Stimulated activated naive CD4-positive, alpha-beta T cell treated with Interleukin-2 at 50 U/mL for 16 hours (primary cell): Measurements from ENCODE around the gene GNPTAB.

Experiments
- DNase-seq: peaks from one replicate; lab custom pipeline; 2025; lab: John Stamatoyannopoulos, UW

The GNPTAB gene

GRCh38 chr12:101804409-101804808 lies 26.4 kb downstream of the GNPTAB start:
- no peak for DNase-seq

DNA sequence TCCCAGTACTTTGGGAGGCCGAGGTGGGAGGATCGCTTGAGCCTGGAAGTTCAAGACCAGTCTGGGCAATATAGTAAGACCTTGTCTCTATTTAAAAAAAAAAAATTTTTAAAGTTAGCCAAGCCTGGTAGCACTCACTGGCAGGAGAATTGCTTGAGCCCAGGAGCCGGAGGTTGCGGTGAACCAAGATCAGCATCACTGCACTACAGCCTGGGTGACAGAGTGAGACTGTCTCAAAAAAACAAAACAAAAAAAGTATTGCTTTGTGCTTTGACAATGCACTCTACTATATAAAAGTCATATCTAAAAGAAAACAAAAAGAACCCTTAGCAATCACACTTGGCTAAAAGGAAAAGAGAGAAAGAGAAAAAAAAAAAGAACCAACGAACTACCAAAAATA lies 26.8 kb downstream of the GNPTAB start:
- DNase-seq = no peak

DNA sequence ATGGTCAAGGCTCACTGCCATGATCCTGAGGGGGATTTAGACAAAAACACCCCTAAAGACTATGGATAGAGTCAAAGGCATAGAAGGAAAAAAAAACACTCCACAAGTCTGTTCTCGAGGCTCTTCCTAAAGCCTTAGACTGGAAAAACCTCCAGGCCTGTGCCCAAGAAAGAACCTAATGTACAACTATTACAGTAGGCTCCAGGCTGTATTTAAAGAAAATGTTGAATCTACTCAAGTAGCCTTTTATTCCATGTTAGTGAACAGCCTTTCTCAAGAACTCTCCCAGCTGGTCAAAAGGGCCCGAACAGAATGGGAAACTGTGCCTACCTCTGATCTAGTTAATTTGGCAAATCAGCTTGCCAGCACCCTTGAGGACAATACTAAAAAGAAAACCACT lies 28.3 kb downstream of the GNPTAB start:
- no peak for DNase-seq

DNA sequence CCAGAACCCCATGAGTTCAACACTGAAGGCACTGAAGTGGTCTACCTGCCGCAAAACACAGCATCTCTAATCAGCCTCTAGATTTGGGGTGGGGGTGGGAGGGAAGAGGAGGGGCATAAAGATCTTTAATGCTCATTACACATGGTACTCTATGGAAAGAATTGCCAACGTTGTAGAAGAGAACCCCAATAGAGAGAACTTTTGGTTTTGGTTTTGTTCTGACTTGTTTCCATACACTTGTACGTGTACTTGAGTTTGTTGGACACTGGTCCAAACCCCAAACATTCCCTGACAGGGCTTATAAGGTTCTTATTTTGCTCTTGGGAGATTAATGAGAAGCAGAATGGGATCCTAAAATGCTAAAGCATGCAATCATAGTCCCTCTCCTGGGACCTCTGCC lies 31.0 kb downstream of the GNPTAB start:
- no peak for DNase-seq

DNA sequence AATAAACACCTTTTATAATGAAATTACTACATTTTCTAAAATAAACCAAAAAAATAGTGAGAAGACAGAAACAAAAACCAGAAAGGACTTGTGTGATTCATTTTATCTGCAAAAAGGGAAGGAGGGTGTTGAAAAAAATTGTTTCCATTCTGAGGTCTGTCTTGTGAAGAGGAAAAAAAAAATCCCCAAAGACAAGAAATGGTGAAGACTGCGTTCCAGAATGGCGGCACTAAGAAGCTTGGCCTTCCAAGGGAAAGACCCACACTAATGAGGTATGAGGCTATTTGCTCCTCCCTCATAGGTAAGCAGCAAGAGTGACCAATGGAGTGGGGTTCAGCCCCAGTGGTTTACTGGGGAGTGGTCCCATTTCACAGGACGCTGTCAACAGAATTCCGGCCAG lies 35.0 kb downstream of the GNPTAB start:
- DNase-seq = no peak

DNA sequence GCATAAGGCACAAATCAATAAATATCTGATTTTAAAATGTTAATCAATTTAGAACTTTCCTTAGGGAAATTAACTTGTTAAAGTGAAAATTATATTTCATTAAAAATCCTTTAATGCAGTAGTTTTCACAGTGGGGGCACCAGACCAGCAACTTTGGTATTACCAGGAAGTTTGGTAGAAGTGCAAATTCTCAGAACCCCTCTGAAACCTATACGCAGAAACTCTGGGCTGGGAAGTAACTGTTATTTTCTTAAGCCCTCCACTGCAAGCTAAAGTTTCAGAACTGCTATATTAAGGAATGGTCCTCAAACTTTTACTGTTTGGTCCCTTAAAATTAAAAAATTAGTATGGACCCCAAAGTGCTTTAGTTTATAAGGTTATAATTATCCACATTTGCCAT lies 35.7 kb downstream of the GNPTAB start:
- DNase-seq = no peak

- DNase-seq = no peak
Observed at GRCh38 chr12:101794574-101794973, 36.2 kb downstream of the GNPTAB start.

DNA sequence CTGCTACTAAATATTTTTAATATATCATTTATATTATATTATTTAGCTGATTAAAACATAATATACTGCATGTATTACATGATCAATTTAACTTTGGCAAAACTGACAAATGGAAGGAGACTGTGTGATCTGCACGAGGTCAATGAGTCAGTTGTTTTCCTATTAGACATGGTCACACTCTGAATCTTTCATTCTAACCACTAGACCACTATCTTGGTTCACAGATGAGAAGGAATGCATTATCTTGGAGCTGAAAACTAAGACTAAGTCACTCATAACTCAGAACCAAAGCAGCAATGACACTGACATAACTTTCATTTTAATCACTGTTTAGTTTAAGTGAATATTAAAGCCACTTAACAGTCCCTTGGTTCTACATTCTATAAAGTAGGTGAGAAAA lies 37.4 kb downstream of the GNPTAB start:
- DNase-seq = no peak

GRCh38 chr12:101792046-101792931 lies 38.5 kb downstream of the GNPTAB start:
- no peak for DNase-seq

DNA sequence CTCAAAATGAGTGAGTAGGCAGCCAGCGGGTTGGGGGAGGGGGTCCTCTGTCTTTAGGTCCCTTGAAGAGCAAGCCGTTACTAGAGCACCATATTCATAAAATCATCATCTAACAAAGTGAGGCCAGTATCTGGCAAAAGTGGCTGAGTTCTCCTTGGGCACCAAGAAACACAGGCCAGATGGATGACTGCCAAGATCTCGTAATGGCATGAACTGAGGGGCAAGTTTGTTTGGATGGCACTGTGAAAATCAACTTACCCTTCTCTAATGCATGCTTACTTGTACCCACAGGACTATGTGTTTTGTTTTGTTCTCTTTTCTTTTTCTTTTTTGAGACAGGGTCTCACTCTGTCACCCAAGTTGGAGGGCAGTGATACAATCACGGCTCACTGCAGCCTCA lies 41.6 kb downstream of the GNPTAB start:
- no peak for DNase-seq

- no peak for DNase-seq
Observed at GRCh38 chr12:101785671-101786070, 45.1 kb downstream of the GNPTAB start.

GRCh38 chr12:101784376-101784775 lies 46.4 kb downstream of the GNPTAB start:
- no peak for DNase-seq

- no peak for DNase-seq
Observed at GRCh38 chr12:101783838-101784237, 46.9 kb downstream of the GNPTAB start.

DNA sequence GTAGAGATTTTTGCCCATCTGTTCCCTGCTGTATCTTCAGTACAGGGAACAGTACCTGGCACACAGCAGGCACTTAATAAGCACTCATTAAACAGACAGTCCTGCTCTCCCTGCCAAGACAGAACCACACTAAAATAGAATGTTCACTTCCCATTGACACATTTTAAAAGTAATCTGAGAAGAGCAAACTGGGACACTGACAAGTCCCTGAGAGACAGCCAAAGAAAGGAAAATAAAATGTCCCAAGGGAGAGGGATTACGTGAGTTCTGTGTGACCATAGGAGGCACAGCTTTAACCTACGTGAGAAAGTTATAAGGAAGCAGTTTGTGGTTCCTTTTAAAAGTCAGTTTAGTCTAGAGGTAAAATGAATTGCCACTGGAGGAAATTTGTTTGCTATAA lies 47.6 kb downstream of the GNPTAB start:
- no peak for DNase-seq

DNA sequence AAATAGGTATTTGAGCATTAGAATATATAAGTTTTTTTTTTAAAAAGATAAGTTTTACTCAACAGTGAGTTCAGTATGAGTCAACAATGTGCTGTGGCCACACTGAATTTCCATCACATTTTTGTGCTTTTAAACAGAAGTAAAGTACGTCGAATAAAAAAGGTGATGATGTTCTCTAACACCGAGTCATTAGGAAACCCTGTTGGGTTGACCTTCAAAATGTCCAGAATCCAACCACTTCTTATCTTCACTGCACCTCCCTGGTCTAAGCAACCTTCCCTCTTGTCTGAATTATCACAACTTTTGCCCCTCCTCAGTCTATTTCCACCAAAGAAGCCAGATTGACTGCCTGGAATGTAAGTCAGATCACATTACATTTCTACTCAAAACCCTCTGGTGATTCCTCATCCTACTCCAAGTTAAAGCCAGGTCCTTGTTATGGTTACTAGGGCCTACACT lies 48.5 kb downstream of the GNPTAB start:
- DNase-seq = no peak

GRCh38 chr12:101781834-101782233 lies 48.9 kb downstream of the GNPTAB start:
- no peak for DNase-seq

- DNase-seq = no peak
Observed at GRCh38 chr12:101780599-101780998, 50.2 kb downstream of the GNPTAB start.

DNA sequence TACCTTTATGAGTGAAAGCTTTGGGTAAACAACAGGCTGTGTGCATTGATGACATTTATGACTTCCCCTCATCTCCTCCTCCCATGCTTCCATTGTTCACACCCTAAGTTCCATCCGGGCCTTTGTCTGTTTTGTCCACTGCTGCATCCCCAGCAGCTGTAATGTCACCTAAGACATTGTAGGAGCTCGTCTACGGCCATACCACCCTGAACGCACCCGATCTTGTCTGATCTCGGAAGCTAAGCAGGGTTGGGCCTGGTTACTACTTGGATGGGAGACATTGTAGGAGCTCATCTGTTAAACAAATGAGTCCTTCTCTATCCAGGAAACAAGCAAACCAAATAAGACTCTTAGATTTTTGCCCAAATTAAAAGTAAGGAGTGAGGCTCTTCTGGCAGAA lies 51.1 kb downstream of the GNPTAB start:
- no peak for DNase-seq

- DNase-seq = no peak
Observed at GRCh38 chr12:101779200-101779599, 51.6 kb downstream of the GNPTAB start.

DNA sequence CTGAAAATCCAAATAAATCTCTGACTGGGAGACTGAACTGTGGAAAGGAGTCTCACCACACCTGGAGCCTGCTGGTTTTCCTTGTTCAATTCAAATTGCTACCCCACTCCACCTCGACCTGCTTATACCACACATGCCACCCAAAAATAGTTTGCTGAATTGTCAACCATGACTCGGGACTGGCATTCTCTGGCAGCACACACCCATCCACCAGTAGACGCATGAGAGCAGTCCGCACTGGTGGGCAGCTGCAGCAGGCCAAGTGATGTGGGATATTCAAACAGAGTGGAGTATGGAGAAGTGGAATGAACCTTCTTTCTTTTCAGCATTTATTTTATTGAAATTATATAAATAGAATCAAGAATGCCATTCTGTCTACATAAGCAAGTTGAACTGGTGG lies 52.8 kb downstream of the GNPTAB start:
- no peak for DNase-seq

- DNase-seq = no peak
Observed at GRCh38 chr12:101777485-101777884, 53.3 kb downstream of the GNPTAB start.

DNA sequence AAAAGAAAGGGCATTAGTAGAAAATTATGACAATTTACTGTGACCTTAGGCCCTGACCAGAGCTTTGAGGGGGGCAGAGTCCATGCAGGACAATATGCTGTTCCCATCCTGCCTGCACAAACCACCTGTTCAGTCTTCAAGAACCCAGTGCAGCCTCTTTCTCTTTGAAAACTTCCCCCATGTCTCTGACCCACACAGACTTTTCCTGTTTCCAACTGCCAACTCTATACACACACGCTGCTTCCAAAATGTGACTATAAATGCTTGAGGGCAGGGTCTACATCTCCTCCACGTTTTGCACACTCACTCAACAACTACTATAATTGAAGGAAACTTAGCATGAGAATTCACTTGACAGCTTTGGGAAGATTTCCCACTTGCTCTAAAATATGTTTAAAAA lies 54.9 kb downstream of the GNPTAB start:
- DNase-seq = no peak

- peak; percentile 44 for DNase-seq
Observed at GRCh38 chr12:101773650-101774162, 57.1 kb downstream of the GNPTAB start.
